B cell (primary cell): ENCODE data around the gene DCTN3.

ENCODE experiments used
- CTCF ChIP-seq: fragments of 200-600 bp; IDR thresholded peaks from one replicate; pipeline ENCODE4 v1.8.0; 2022; ENCODE audit warnings: antibody characterized with exemption, mild to moderate bottlenecking
- EZH2 ChIP-seq: IDR thresholded peaks from 2 replicates; pipeline ENCODE4 v1.6.1; 2012; ENCODE audit warnings: borderline replicate concordance, low read depth, mild to moderate bottlenecking, moderate library complexity, low read length; ENCODE audit not compliant: insufficient read depth, poor library complexity, severe bottlenecking

GRCh38 chr9:34585946-34586669 is 34.2 kb downstream of the DCTN3 start:
- no peak for TF ChIP-seq CTCF
- TF ChIP-seq EZH2 = no peak
